HG02840 (cell line): ENCODE results near the gene LIPA.

Experiments used
- ATAC-seq: cut with Tn5 transposase; IDR thresholded peaks from one replicate; pipeline ENCODE4 v1.9.1; 2021; ENCODE audit warnings: mild to moderate bottlenecking, moderate library complexity, moderate number of reproducible peaks; ENCODE audit not compliant: unreplicated experiment, low FRiP score

The LIPA gene

DNA sequence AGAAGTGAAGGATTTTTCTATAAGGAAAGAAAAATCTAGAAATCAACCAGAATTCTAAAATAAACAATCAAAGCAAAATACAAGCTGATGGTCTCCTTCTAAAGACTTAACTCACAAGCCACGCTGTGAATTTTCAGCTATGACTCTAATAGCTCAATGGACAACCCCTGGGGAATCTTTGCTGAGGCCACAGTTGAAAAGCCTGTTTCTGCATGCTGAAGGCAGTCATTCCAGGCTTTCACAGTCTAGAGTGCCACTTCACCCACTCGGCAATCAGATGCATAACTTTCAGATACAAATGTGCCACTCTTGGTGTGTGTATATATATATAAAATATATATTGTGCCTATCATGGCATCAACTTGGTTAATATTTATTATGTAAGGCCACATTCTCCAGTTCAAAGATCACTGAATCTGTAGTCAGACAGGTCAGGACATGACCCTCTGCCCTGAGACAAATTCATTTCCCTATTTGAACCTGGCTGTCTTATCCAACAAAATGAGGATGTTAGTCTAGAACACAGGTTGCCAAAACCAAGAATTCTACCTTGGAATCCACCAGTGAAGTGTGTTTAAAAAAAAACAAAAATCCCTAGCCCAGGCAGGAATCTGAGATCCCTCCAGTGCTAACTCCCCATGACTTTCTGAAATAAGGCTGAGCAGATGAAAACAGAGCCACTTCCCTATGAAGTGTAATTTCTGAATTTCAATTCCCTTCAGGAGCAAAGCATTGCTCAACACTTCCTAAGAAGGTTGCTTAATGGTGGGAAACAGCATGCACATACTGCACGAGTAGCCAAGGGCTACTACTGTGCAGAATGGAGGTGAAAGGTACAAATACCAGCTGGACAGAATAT, 9.9 kb downstream of the LIPA start:
- no peak for ATAC-seq

DNA sequence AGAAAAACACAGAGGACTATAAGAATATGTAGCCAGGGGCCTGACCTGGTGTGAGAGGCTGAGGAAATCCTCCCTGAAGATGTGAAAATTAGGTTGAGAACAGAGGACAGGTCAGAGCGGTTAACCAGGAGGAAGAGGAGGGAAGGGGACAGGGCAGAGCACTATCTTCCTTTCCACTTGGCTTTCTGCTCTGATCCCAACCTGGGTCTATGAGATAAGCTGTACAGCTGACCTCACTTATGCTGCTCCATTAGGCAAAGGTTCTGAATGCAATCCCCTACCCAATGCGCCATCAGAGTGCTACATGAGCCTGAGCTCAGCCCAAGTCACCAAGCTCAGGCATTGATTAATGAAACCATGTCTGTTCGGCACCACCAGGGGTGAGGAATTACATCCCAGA, 10.5 kb downstream of the LIPA start:
- ATAC-seq: no peak

GRCh38 chr10:89240519-89240918, 11.1 kb downstream of the LIPA start:
- ATAC-seq: no peak

DNA sequence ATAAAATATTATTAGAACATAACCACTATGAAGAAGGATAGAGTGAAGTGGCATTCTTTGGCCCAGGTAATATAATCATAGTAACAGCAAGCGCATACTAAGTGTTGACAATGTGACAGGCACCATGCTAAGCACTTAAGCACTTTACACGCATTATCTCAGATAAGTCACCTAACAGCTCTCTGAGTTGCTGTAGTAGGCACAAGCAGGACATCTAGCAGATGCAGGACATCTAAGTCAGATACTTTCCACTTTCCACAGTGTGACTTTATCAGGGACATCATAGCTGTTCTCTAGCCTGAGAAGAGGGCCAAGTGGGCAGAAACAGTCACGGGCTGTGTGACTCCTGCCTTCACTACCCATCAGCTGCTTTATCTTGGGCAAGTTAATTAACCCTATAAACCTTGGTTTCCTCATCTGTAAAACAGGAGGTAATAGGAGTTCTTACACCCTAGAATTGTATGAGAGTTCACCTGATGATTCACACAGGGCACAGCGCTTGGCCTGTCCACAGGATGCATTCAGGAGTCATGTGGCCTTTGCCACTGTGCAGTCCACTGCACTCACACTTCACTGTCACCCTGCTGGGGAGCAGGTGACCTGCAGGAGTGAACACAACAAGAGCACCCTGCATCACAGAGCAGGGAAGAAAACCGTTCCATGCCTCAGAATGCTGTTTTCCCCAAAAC, 12.5 kb downstream of the LIPA start:
- no peak for ATAC-seq

DNA sequence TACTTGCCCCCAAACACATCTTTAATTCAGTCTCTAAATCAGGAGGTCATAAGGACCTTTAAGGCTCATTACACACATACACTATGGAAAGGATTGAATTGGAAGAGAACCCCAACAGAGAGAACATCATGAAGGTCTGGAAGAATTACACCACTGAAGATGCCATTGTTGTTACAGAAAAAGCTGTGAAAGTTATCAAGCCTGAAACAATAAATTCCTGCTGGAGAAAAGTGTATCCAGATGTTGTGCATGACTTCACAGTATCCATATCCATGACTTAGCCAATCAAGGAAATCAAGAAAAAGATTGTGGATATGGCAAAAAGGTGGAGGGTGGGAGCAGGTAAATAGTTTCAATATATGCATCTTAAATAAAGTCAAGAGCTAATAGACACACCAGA, 13.7 kb downstream of the LIPA start:
- ATAC-seq: no peak

DNA sequence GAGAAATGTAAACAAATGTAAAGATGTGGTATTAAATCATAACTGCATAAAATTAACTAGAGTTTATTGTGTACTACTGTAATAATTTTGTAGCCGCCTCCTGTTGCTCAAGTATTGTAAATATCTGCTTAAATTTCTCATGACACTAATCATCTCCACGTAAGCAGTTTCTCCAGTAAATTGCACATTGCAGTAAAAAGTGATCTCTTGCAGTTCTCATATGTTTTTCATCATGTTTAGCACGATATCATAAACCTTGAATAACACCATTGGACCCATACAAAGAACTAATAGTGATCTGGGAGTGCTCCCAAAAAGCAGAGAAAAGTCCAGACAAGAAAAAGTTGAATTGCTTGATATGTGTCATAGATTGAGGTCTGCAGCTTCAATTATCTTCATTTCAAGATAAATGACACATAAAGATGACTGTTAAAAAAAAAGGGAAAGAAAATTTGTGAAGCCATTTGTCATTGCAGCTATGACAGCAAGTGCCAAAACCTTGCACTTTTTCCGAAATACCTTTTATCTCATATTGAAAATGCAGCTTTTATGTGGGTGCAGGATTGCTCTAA, 15.3 kb downstream of the LIPA start:
- no peak for ATAC-seq

- no peak for ATAC-seq
Measured at GRCh38 chr10:89235073-89235798, 16.3 kb downstream of the LIPA start.

DNA sequence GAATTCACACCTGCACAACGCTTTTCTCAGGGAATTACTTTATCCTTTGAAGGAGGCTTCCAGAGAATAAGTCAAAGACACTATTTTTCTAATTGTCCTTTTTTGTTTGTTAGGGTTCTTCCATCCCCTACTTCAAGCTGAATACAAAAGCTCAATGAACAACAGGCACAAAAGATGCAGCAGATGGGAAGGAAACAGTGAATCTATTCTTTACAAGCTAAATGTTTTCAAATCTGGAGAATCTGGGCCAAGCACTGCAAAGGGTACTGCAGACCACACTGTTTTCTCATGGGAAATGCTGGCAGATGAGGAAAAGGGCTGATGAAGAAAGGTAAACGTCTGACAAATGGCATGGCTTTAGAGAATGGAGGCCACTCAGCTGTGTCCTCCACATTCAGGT, 18.5 kb downstream of the LIPA start:
- ATAC-seq: no peak

DNA sequence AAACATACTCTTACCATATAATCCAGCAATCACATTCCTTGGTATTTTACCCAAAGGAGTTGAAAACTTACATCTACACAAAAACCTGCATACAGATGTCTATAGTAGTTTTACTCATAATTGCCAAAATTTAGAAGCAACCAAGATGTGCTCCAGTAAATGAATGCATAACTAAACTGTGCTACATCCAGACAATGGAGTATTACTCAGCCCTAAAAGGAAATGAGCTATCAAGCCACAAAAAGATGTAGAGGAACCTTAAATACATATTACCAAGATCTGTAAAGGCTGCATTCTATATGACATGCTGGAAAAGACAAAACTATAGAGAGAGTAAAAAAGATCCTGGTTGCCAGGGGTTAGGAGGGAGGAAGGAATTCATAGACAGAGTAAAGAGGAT, 22.6 kb downstream of the LIPA start:
- no peak for ATAC-seq

GRCh38 chr10:89228146-89228545, 23.4 kb downstream of the LIPA start:
- no peak for ATAC-seq

DNA sequence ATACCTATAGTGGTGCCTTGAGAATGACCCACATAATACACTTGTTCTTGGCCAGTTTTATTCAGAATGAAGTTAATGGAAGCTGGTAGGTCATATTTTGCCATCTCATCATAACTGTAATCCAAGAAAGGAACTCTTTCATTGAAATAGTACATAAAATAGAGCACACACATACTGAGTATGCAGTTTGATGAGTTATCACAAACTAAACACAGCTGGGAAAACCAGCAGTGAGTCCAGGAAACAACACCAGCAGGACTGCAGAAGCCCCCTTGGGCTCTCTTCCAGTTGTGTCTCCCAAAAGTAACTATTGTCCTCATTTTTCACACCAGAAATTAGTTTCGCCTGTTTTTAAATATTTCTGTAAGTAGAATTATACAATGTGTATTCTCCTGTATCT, 24.7 kb downstream of the LIPA start:
- ATAC-seq: no peak

- ATAC-seq: no peak
Measured at GRCh38 chr10:89224739-89225443, 26.7 kb downstream of the LIPA start.

GRCh38 chr10:89221919-89222318, 29.7 kb downstream of the LIPA start:
- ATAC-seq: no peak

- no peak for ATAC-seq
Measured at GRCh38 chr10:89219513-89220218, 31.9 kb downstream of the LIPA start.

GRCh38 chr10:89217057-89217990, 34.3 kb downstream of the LIPA start:
- ATAC-seq: no peak

DNA sequence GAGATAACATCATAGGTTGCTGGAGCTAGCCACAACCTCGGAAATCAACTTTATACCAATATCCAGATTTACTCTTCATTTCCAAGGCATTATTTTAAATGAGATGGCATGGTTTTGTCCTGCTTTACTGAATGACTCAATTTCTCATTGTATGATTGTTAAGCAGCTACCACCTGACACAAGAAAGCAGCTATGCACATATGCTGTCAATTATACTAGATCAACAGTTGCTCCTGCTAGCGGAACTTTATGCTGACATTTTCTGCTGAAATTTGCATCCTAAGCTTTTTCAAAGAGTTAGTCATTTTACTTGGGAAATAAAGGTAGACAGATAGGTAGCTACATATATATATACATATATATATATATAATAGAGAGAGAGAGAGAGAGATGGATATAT, 35.5 kb downstream of the LIPA start:
- ATAC-seq: no peak

DNA sequence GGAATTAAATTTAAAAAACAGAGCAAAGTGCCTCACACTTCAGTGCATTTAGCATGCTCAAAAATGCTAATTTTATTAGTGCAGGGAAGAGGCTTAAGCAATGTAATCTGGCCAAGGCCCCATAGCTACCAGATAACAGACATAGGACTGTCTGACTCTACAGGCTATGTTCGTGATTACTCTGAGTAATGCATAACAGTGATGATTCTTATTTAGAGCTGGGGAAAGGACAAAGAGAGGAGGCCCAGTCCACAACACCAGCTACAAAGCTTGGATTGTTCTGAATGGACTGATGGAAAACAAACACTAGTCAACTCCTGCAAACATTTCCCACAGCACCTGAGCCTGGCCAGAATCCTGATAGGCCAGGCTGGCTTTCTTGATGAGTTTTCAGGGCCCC, 36.1 kb downstream of the LIPA start:
- ATAC-seq: no peak

- ATAC-seq: no peak
Measured at GRCh38 chr10:89214566-89215165, 36.9 kb downstream of the LIPA start.
